Astrocyte (in vitro differentiated cells and primary cell): ENCODE data around the gene MARCHF6. TPM values are rescaled to one million over a fixed set of nuclear protein-coding genes. Genes with fewer than 3 reads are reported as not detected.

ENCODE experiments used
- total RNA-seq: library from RNA; stranded (reverse); gene quantifications from 2 replicates; pipeline ENCODE4 v1.2.1, GENCODE V29; 2021

Gene MARCHF6
- total RNA-seq, 1 donor from 2014 or later = 139 TPM

Other genes with a start within 250 kb of the MARCHF6 start
- gene ATPSCKMT, start 103.8 kb upstream of the MARCHF6 start, total RNA-seq = 13.8 and 15.3 TPM in 2 replicates
- 240 and 276 TPM in 2 replicates for gene CCT5, start 103.4 kb upstream of the MARCHF6 start, total RNA-seq
- gene CMBL, start 45.8 kb upstream of the MARCHF6 start, total RNA-seq = 32.6 and 39.7 TPM in 2 replicates
- gene ROPN1L, start 88.2 kb downstream of the MARCHF6 start, total RNA-seq = 0.60 and 0.77 TPM in 2 replicates
- 13.5 and 22.7 TPM in 2 replicates for gene ANKRD33B, start 210.4 kb downstream of the MARCHF6 start, total RNA-seq